SK-N-DZ (cell line): ENCODE results near the gene THSD1. TPM values are rescaled to one million over a fixed set of nuclear protein-coding genes. Genes with fewer than 3 reads are reported as not detected.
A peak's percentile ranks its signal among the peaks of the same experiment; 100 is the strongest.

Experiments
- DNase-seq: peaks from one replicate; pipeline ENCODE4 v3.0.0-alpha.2; 2015; ENCODE audit warnings: low spot score
- polyA plus RNA-seq, 2 experiments: library from polyadenylated mRNA; depleted of rRNA; stranded (reverse); fragments of >200 nt; gene quantifications; 2 replicates each; pipeline ENCODE4 v1.2.3, GENCODE V29; 2014

Gene THSD1, protein sequence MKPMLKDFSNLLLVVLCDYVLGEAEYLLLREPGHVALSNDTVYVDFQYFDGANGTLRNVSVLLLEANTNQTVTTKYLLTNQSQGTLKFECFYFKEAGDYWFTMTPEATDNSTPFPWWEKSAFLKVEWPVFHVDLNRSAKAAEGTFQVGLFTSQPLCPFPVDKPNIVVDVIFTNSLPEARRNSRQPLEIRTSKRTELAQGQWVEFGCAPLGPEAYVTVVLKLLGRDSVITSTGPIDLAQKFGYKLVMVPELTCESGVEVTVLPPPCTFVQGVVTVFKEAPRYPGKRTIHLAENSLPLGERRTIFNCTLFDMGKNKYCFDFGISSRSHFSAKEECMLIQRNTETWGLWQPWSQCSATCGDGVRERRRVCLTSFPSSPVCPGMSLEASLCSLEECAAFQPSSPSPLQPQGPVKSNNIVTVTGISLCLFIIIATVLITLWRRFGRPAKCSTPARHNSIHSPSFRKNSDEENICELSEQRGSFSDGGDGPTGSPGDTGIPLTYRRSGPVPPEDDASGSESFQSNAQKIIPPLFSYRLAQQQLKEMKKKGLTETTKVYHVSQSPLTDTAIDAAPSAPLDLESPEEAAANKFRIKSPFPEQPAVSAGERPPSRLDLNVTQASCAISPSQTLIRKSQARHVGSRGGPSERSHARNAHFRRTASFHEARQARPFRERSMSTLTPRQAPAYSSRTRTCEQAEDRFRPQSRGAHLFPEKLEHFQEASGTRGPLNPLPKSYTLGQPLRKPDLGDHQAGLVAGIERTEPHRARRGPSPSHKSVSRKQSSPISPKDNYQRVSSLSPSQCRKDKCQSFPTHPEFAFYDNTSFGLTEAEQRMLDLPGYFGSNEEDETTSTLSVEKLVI
- polyA plus RNA-seq (2014; cell fraction: cytosol; rRNA removed), result 0.54 and 0.65 TPM in 2 replicates
- polyA plus RNA-seq (2014; cell fraction: nucleus; rRNA removed), result 1.6 and 1.8 TPM in 2 replicates

DNA sequence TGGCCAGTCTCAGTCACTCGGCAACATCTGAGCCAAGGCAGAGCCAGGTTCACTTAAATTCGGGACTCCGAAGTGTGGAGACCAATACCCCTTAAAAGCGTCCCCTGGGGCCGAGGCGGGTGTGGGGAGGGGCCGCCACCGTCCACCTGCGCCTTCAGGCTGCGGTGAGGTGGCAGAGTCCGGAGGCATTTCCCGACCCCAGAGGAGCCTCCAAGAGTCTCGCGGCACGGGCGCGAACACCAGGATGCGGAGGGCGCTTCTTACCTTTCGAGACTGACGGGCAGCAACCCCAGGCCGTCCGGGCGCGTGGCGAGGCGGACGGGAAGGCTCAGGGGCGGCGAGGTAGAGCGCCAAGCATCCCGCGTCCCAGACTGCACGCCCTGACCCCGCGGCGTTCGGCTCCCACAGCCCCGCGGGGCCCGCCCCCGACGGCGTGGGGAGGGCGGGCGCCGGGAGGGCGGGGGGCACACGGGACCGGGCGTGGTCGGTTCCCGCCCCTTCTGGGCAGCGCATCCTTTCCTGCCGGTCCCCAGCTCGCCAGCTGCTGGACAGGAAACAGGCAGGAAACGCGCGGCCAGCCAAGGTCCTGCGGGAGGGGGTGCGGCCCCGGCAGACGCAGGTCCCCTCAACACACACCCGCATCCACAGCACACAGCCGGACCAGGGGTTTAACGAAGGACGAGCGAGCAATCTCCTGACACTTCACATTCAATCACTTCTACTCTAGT lies at the start of gene THSD1:
TSS of gene THSD1 (minus strand) at position 406 of the 728 bp plus-strand sequence. CDS start 3,572 bp downstream, outside the sequence.
- DNase-seq, result peak; percentile 42

DNA sequence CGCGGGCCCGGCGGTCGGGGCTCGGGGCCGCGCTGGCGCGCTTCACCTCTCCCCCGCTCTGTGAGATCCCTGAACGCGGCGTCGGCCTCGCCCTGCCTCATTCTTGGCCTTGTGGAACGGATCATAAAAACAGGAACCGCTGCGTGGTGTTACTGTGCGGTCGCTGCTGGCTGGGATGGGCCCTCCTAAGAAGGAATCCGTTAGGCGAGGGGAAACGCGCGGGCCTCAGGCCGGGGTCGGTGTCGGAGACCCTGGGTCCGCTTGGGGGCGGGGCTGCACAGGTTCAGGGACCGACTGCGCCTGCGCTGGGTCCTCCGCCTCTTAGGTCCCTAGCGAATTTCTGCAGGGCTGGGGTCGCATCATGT lies 49.7 kb upstream of the THSD1 start:
- peak; percentile 87 for DNase-seq

DNA sequence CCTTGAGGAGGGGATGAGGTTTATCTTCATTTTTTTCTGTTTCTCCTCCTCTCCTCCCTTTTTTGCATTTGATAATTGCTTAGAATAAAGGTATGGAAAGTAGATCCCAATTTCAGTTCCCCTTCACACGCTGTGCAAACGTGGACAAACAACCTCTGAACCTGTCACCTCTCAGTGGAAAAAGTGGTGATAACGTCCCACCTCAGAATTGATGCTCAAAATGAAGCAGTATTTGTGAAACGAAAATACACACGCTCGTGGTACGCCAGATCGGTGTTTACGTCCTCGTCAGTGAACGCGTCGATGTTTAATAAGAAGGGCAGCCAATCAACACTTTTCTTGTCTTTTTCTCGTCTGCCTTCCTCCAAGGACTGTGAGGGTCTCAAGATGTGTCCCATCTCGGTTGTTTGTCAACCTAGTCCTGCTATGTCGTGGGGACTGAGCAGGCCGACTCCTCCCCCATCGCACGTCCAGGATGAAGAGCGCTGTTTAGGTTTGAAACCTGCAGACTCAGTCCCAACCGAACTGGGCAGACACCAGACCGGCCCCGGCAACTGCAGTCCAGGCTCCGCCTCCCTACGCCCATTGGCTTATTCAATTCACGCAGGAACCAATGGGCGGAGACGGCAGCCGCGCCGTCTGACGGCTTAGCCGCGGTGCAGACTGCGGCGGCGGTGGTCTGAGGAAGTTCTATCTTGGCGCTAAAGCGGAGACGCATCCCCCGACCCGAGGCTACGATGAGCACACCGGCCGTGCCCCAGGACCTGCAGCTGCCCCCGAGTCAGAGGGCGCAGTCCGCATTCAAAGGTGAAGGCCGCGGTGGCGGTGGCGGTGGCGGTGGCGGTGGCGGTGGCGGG lies 49.1 kb upstream of the THSD1 start, which contains the start of gene CKAP2:
TSS of gene CKAP2 (plus strand) at position 659 of the 857 bp plus-strand sequence. CDS start at position 738, 79 bp downstream.
- DNase-seq, result peak; percentile 97

DNA sequence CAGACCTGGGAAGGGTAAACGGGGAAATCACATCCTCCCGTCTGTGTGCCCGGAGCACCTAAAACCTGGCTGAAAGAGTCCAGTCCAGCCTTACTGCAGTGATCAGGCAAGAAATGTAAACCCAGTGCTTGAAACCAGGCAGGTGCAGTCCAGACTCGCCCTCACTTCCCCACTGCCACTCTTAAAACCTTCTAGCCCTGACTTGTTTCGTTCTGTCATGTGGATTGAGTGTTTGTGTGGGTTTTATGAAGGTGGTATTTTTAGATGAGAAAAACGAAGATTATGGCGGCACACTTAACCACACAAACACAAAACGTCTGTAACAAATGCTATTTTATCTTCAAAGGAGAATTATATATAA lies 48.5 kb upstream of the THSD1 start:
- DNase-seq, result peak; percentile 43

DNA sequence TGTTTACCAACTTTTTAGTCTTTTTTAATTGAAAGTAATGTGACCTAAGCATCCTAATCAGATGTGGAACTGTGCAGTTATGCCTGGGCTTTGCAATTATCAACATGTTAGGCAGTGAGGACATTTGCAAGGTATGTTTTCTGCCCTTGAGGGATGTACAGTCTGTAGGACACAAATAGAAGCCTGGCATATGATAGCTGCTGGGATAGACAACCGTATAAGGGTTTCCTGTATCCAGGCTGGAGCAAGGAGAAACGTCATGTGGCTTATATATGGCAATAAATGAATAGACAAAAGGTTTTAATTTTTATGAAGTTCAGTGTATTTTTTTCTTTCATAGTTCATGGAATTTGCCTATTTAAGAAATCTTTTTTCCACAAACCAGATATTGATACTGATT lies 46.5 kb upstream of the THSD1 start:
- DNase-seq, result no peak

DNA sequence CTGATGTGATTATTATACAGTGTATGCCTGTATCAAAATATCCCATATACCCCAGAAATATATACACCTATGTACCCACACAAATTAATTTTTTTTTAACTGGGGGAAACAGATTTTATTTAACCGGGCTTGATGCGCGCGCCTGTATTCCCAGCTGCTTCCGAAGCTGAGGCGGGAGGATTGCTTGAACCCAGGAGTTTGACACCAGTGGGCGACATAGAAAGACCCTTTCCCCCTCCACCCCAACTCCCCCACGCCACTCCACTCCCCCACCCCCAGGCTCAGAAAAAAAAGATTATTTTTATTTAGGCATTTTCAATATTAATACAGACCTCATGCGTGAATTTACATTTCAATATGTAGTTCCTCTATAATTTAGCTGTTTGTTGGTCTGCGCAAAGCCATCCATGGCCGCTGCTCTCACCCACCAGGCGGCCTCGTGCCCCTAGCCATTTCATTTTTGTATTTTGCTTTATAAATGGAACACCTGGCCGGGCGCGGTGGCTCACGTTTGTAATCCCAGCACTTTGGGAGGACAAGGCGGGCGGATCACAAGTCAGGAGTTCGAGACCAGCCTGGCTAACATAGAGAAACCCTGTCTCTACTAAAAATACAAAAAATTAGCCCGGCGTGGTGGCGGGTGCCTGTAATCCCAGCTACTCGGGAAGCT lies 45.3 kb upstream of the THSD1 start:
- DNase-seq, result no peak

DNA sequence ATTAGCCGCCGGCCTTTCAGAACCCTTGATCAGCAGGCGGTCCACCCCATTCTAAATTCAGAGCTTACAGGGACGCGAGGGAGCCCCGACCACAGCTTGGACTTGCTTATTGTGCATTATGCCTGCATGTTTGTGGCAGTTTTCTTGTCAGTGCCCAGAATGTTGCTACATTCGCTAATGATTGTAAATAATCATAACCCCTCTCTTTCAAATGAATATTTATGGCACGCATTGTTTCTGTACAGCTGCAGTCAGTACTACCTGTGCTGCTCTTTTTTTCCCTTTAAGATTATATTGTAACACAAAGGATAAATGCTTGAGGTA lies 44.8 kb upstream of the THSD1 start:
- DNase-seq, result no peak

DNA sequence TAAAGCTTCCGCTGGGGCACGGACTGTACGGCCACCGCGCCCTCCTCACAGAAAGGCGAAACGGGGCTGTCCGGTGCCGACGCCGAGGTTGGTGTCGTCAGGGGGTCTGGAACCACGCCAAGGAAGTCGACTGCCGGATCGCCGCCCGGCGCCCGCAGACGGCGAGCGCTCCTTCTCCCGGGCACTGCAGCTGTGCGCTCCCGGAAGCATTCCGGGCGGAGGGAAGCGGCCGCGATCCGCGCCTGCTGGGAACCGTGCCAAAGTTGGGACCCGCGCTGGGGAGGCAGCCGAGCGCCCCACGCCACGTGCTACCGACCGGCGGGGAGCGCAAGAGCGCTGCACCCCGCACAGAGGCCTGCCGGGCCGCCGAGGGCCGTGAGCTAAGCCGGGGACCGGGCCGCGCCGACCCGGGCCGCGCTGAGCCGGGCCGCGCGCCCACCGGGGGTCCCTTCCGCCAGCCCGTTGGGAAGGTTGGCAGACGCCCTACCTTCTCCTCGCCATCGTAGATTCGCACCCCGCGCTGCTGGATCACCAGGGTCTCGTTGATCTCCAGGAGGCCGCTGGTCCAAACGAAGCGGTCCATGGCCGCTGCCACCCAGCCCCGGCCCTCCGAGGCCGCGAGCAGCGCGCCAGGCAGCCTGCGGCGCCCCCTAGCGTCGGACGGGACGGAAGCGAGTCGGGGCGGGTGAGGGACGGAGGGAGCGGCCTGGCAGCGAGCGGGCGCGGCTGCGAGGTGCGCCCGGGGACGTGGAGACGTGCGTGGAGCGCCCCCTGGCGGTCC lies 44.2 kb upstream of the THSD1 start, which contains the start of gene VPS36:
TSS of gene VPS36 (minus strand) at position 623 of the 781 bp plus-strand sequence. CDS start at position 583, 40 bp downstream.
- DNase-seq, result peak; percentile 93

DNA sequence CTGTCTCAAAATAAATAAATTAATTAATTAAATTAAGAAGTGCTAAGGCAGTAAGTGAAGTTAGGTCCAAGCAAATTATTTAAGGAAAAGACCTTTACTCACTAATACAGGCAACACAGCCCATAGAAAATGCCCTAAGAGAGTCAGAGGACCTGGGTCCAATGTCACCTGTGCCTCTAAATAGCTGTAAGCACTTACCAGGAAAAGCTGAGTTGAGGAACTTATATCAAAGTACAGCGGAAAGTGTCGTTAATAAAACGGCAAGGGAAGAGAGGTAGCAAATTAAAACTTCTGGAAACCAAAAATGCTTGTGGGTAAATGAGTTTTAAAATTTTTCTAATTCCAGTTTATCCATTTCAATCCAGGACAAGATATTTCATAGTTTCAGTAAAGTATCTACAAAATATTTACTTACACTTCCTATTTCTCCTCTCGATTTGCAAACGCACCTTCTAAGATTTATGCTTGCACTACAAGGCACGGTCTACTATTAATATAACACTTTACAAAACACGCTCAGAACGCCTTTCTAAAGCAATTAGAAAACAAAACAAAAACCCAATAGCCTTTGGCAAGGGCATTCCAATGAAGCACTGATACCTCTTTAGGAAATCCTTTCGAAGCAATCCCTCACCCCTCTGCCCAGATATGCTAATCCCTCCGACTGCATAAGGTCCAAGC lies 43.5 kb upstream of the THSD1 start:
- no peak for DNase-seq

DNA sequence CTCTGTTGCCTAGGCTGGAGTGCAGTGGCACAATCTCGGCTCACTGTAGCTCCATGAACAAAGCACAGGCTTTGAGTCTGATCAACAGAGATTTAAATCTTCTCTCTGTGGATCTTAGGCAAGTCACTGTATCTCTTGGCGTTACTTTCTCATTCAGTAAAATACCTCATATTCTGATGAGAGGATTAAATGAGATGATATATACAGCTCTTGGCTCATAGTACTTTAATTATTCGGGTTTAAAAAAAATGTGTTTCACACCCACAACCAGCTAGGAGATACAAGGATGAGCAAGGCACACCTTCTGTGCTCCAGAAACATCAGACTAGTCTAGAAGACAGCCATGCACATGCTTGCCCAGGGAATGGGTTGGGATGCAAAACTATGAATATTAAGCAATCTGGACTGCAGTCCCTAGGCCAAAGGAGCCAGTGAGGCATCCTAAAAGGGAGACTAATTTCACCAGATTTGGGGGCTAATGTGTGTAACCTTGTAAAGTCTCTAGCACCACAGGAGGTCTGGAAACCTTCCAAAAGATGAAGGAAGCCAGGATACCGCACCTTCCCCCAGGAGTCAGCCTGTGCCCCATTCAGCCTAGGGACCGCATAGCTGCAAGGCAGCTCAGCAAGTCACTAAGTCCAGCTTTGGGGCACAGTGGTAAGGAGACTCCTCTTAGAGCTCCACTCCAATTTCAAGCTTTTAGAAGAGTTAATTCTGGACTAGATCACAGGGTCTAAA lies 42.0 kb upstream of the THSD1 start:
- peak; percentile 22 for DNase-seq

DNA sequence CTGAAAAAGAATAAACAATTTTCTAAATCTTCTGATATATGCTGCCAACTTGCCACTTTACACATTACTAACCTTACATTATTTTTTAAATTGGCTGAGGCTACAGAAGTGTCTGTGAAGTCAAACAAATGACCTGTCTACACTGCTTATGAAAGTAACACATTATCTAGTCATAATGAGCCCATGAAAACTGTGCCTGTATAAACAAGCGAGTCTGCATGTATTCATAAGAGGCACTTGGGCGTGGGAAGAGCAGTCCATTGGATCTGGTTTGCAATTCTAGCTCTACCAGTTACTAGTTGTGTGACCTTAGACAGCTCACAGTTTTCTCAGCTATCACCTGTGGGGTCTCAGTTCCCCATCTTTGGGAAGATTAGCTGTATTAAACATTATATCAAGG lies 41.4 kb upstream of the THSD1 start:
- DNase-seq, result no peak

DNA sequence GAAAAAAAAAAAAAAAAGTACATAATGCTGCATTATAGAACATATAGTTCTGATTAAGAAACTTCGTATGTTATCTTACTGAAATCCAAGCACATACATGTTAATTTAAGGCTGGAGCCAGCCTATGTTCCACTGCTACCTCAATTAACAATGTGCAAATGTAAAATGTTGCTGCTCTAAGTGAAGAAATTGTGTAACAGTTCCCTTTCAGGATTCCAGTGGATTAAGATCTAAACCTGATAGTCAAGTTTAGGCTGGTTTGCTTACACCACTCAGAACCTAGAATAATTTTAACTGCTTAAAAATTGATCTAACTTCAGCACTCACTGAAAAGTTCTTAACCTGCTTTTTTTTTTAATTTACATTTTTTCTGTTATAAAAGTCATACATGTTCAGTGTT lies 40.3 kb upstream of the THSD1 start:
- no peak for DNase-seq

DNA sequence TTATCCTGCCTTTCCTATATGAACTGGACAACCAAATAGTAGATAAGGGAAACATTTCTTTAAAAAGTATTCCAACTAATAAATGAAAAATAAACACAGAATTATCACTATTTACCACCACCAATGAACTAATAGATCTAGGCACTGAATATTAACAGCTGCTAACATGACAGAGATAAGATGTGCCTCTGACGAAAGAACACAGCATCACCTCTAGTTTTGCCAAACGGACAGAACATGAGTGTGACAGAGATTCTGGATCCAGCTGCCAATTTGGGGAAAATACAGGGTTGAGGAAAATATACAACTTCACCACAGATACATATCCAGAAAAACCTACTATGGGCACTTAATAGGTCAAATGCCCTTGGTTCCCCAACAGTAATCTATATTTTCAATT lies 26.5 kb upstream of the THSD1 start:
- no peak for DNase-seq

DNA sequence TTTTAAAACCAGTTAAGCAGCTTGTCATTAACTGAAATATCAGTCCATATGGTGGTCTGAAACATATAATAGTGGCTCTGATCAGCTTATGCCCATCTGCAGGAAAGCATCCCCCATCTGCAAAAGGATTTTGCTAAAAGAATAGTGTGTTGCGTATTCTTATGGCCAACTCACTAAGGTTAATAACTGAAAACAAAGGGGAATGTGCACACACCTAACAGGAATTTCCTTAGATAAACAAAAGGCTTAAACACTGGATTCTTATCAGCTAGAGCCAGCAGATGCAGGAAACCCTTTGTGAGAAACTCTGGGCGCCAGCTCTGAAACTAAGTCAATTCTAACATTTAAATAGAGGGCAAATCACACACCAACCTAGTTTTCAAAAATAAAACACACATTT lies 22.3 kb upstream of the THSD1 start:
- no peak for DNase-seq

DNA sequence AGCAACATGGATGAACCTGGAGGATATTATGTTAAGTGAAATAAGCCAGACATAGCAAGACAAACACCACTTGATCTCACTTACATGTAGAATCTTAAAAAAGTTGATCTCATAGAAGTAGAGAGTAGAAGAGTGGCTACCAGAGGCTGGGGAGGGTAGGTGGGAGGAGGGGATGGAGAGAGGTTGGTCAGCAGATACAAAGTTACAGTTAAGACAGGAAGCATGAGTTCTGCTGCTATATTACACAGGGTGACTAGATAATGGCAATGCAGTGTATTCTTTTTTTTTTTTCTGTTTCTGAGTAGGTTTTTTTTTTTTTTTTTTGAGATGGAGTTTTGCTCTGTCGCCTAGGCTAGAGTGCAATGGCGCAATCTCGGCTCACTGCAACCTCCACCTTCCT lies 15.2 kb upstream of the THSD1 start:
- no peak for DNase-seq

DNA sequence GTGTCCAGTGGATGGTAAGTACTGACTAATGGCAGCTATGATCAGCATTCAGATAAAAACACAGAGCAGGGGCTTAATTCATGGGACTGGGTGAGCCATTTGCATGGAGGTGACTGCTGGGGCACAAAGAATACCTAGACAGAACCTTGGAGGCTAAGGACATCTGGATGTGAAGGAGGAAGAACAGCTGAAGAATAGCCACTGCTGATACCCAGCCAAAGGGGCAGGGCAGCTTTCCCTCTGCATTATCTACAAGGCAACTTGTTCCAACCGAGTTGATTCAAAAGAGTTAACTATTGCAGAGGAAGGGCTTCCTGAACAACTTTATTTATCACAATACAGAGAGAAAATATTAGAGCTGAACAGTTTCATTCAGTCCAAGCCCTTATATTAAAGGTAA lies 13.1 kb upstream of the THSD1 start:
- no peak for DNase-seq

DNA sequence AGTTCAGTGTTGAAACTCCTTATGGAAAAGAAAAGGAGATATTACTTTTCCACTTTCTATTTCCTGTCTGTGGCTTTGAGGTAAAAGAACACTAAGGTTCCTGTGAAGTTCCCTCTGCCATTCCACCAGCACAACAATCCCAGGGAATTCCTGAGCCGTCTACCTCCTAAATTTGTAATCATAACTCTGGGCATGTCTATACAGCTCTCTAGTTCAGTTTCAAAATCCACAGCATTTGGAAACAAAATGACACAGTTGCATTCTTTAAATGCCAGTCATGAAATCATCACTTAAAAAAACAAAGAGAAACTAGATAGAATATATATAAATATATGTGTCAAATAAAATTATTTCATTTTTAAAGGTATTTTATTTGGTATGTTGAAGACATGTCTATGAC lies 9.0 kb upstream of the THSD1 start:
- DNase-seq, result no peak

DNA sequence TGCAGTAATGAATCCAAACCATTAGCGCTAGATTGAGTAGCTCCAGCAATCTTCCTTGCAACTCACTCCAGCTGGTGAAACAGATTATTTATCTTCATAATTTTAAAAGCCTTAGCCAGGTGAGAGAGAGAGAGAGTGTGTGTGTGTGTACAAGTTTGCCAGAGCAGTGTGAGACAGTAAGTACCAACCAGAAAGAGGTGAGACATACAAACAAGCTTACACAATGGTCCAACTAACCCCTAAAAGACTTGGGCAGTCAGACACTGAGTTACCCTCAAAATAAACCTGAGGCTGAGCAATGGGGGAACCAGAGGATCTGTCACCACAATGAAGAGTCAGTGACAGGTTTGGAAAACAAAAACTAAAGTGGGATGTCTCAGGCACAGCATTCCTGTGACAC lies 8.1 kb upstream of the THSD1 start:
- DNase-seq, result no peak
